Stimulated activated CD4-positive, alpha-beta T cell treated with anti-CD3 and anti-CD28 coated beads, TNF-alpha, amount 100 ng/mL, for 1 hour (primary cell): ENCODE data around the gene ANKMY1.
"Not testable (repeated sequence)": the region's sequence is repeated elsewhere in the genome, so short reads cannot be mapped to it uniquely, and the experiment has no call there.

Experiments used
- DNase-seq, 3 donors: peaks; one replicate each; pipeline ENCODE4 v3.0.0-alpha.2; 2020; ENCODE audit warnings: low read depth in 3 of 3, low spot score in 1 of 3

The ANKMY1 gene

DNA sequence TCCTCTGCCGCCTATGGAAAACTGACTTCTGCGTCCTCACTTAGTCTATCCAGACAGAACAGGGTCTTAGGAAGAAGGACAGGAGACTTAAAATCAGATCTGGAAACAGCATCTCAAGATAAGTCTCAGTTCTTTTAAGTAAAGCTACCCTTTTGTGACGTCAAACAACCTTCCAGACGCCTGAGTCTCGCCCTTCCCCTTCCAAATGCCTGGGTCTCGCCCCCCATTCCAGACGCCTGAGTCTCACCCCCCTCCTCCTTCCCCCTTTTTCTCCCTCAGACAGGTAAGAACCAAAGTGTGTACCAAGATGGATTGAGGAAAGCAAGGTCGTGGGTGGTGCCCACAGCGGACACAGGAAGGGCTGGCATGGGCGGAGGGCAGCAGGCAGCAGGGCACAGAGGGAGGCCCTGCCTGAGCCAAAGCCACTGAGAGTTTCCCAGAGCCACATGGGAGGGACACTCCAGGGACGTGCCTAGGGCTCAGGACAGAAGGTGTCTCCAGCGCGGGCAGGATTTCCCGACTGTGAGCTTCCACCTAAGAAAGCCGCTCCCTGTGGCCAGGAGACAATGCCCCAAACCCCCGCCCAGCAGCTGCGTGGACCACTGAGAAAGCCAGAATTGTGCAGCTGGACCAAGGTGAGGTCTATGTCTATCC lies 51.3 kb downstream of the ANKMY1 start:
- no peak for DNase-seq

DNA sequence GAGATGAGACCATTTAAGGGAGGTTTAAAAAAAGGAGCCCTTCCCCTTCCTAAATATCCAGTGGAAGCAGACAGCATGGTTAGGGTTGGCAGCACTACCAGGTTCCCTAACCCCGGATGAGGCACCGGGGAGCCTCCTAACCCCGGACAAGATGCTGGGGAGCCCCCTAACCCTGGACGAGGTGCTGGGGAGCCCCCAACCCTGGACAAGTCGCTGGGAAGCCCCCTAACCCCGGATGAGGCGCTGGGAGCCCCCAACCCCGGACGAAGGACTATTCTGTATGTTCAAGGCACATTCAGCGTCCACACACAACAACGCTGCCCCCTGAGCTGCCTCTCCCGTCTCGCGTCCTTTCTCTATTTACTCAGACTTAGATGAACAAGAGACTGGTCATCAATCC lies 51.9 kb downstream of the ANKMY1 start:
- no peak for DNase-seq

DNA sequence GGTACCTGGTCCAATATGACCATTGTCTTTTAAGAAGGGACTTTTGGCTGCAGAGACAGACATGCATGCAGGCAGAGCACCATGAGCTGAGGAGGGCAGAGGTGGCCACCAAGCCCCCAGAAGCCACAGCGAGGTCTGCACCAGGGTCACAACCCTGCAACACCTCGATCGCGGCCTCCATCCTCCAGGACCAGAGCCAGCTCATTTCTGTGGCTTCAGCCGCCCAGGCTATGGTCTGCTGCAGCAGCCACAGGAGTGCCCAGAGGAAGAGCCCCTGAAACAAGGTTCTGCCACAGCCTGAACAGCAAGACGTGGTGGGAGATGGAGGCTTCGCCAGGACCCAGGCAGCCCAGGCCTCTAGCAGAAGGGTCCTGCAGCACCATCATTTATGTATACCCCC lies 53.9 kb downstream of the ANKMY1 start:
- no peak for DNase-seq

DNA sequence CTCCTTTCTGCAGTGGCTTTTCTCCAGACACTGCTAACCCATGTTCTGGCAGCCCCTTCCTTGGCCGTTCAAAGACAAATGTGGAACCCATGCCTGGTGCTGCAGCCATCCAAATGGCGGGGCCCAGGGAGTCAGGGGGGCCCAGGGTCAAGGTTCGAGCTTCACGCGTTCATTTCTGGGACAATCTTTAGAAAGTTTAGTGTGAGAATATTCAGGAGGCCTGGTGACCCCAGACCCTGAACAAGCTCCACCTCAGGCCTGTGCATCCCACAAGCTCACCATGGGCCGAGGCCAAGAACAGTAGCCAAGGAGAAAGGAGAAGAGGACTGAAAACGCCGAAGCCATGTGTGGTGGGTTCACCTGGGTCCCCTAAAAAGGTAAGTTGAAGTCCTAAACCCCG lies 54.4 kb downstream of the ANKMY1 start:
- no peak for DNase-seq

DNA sequence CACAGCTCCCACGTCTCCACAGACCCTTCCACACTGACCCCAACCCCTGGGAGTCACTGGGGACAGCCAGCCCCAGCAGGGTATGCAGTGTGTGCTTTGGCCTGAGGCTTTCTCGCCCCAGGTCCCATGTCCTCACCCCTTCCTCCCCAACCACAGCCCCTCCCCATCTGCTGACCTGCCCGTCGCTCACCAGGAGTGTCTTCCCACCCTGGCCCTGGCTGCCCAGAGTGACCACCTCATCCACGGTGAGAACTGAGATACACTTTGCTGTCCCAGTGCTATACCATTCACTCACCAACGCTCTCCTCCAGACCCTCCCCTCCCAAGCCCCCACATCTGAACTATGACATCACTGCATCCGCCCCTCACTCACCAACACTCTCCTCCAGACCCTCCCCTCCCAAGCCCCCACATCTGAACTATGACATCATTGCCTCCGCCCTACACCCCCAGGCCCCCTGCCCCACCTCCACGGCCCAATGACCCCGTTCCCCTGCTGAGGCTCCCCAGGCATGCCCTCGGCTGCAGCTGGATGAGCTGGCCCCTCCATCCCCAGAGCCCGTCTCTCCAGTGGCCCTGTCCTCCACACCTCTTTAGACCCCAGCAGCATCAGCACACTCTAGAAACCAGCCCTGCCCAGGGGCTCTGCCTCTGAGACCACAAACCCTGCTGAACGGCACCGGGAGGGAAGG lies 55.2 kb downstream of the ANKMY1 start:
- DNase-seq = no peak

DNA sequence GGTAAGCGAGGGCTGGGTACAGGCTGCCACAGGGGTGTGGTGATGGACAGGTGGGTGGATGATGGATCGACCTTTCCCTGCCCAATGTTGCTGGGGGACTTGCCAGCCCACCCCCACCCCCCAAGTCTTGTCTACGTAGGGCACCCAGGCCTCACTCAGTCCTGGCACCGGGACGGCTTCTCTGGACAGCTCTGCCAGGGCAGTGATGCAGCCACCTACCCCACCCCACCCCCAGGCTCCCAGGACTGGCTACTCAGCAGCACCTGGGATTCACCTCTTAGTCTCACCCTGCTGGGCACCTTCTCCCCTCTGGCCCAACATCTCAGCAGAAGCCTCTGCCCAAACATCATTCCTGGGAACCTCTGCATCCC lies 55.7 kb downstream of the ANKMY1 start:
- DNase-seq = no peak

DNA sequence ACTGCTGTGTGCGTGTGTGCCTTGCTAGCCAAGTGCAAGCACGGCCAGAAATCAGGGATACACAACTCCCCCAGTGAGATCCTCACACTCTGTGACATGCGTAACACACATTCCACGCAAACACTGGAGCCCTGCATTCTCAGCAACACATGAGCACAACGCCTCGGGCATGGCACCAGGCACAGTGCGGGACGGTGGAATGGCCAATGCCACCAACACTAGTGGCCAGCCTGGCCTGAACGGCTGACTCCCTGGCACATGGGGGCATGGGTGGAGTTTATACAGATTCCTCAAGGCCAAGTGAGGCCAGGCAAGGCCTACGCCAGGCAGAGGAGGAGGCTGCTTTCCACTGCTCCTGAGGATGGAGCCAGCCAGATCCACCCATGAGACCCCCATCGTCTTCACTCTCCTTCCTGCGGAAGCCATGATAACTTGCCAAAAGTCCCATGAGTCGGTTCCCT lies 56.2 kb downstream of the ANKMY1 start:
- DNase-seq = no peak

DNA sequence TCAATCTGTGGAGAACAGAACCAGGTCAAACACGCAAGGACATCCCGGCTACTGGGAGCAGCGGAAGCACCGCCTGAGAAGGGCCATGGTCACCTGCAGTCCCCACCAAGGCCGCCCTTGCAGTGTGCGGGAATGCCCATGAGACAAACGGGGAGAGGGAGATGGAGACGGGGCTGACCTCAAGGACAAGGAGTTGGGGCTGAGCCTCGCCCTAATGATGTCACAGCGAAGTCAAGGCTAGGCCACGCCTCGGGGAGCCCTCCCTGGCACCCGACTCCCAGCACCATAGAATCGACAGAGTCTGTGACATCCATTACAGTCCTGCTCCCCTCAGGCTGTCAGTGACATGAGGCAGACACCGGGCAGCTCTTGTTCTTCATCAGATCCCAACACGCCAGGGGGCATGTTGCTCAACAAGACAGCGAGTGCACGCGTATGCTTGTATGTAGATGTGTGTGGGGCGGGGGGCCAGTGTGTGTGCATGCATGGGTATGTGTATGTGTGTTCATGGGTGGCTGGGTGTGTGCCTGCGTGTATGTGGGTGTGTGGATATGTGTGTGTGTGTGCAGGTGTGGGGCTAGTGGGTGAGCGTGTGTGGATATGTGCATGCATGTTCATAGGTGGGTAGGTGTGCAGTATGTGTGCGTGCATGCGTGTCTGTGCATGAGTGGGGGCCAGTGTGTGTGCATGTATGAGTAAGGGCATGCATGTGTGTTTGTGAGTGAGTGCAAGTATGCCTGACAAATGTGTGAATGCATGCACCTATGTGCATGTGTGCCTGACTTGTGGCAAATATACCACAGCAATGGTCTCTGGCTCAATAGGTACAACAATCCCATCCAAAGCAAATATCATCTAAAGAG lies 57.0 kb downstream of the ANKMY1 start:
- DNase-seq = no peak

DNA sequence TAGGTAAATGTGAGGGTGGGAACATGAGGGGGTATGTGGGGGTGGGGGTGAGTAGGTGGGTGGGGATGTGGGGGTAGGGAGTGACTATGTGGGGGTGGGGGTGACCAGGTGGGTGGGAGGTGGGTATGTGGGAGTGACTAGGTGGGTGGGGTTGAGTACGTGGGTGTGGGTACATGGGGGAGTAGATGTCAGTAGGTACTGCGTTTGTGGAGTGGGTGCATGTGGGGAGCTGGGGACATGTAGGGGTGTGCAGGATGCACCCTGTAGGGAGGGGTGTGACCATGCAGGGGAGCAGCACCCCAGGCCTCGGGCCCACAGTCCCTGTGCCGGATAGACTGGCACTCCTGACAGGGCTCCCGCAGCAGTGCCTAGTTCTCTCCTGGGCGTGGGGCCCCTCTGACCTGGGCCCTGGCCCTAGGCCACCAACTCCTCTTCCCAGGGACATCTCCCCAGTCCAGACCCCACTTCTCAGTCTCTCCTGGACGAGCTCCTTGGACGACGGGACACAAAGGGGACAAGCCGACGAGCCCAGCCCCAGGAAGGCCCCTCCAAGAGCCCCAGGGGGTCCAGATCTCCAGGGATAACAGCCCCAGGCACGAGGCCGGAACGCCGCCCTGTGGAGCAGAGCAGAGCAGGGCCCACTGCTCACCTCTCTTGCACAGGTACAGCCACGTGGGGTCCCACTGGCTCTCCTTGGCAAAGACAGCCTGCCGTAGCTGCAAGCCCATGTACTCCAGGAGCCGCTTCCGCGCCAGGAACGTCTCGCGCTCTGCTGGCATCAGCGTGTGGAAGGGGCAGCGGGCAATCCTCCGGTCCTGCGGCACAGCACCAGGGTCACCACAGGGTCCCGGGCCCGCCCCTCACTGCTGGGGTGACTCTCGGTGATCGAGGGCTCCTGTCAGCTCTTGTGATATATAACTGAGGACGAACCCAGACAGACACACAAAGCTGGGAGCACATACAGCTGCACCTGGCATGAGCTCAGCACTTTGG lies 58.2 kb downstream of the ANKMY1 start:
- no peak for DNase-seq

DNA sequence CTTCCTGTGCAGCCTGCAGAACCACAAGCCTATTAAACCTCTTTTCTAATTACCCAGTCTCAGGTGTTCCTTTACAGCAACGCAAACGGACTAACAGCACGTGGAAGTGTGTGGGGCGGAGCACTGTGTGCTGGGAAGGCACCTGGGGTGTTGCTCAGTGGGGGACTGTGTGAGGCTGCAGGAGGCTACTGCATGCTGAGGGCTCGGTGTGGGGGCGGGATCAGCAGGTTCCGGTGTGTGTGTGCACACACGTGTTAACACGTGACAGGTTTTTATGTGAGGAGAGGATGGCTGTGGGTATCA lies 58.9 kb downstream of the ANKMY1 start:
- no peak for DNase-seq

DNA sequence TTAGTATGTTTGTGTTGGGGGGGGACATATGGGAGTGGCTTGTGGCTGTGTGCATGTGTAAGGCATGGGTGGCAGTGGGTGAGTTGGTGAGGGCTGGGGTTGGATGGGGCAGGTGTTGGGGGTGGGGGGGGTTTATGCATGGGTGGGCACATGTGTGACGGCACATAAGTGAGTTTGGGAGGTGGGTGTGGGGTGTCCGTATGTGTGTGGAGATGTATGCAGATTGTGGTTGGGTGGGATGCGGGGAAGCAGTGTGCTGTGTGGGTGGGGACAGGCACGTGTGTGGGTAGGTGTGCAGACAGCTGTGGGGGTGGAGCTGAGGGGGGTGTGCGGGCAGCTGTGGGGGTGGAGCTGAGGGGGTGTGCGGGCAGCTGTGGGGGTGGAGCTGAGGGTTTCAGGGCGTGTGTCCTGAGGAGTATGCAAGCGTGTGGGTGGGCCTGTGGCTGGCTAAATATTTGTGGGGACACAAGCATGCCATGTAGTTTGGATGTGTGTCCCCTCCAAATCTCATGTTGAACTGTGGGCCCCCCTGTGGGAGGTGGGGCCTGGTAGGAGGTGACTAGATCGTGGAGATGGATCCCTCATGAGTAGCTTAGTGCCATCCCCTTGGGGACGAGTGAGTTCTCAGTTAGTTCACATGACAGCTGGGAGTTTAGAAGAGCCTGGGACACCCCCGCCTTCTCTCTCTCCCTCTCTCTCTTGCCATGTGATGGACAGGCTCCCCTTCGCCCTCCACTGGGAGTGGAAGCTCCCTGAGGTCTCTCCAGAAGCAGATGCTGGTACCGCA lies 59.4 kb downstream of the ANKMY1 start:
- no peak for DNase-seq

DNA sequence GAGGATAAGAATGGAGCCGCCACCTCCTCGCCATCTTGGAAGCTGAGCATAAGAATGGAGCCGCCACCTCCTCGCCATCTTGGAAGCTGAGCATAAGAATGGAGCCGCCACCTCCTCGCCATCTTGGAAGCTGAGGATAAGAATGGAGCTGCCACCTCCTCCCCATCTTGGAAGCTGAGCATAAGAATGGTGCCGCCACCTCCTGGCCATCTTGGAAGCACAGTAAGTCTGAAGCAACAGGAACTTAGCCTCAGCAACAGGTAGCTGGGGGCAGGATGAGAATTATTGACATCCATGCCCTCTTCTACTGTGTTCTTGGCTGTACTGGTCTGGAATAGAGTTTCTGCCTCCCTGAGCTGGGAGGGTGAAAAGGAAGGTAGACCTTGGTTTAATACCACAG lies 60.7 kb downstream of the ANKMY1 start:
- not testable (repeated sequence) for DNase-seq

DNA sequence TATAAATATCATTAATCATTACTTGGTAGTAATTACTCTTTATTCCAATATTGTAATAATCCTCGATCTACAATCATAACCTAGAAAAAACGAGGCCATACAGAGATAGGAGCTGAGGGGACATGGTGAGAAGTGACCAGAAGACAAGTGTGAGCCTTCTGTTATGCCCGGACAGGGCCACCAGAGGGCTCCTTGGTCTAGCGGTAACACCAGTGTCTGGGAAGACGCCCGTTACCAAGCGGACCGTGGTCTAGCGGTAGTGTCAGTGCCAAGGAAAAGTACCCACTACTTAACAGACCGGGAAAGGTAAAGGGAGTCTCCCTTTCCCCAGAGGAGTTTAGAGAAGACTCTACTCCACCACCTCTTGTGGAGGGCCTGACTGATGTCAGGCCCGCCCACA lies 62.8 kb downstream of the ANKMY1 start:
- not testable (repeated sequence) for DNase-seq

DNA sequence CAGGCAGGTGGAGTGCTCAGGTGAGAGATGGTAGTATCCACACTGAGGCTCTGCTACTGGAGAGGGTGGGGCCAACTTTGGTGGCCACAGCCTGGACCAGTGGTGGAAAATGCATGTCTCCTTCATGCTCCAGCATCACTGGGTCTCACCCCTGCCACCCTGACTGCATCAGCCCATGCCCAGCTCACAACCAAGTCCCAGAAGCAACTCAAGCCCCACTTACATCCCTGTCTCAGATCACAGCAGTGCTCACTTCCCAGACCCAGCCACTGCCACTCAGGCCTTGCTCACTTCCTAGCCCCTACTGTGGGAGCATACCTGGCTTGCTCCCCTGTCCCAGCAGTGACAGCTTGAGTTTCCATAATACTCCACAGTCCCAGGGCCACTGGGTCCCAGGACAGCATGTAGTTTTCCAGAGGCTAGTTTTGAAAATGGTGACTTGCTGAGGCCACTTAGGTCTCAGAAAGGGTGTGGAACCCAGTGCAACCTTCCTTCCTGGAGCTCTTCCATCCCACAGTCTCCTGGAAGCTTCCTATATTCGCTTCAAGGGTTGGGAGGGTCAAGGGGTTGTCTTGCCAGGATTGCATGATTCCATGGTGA lies 63.5 kb downstream of the ANKMY1 start:
- DNase-seq = no peak

DNA sequence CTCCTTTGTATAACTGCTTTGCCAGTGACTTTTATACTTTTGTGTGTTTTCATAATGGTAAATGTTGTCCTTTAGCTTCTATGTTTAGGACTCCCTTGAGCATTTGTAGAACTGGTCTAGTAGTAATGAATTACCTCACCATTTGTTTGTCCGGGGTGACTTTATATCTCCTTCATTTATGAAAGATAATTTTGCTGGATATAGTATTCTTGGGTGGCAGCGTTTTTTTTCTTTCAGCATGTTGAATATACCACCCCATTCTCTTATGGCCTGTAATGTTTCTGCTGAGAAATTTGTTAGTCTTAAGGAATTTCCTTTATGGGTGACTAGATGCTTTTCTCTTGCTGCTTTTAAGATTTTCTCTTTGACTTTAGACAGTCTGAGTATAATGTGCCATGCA lies 66.3 kb downstream of the ANKMY1 start:
- DNase-seq = no peak

DNA sequence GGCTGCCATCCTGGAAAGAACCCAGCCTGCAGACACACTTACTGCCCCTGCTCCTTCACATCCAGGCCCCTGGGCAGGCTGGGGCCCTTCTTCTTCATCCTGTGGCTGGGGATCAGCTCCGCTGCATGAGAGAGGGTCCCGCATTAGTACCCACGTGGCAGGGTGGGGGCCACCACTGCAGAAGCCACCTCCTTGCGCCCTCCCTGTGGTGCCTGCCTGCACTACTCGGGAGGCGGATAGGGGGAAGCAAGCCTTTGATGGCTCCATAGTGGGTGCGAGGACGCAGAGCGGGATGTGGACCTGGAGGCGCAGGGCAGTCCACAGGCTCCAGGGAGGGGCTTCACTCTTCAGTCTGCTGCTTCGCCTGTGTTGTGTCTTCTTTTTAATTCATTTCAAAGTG lies 75.6 kb downstream of the ANKMY1 start:
- no peak for DNase-seq

DNA sequence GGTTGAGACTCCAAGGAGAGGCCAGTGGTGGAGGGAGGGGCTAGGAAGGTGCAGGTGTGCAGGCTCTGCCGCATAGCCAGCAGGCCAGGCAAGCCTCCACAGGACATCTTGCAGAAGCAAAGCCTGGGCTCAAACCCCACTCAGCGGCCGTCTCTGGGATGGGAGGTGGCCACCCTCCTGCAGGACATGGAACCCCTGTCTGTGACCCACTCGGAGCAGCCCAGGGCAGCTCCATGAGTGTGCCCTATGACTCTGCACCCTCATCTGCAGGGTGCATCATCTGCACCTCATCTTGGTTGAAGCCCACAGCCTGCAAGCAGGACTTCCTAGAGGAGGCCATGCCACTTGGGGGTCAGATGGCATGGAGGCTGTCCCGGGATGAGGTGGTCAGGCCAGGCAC lies 76.1 kb downstream of the ANKMY1 start:
- no peak for DNase-seq

DNA sequence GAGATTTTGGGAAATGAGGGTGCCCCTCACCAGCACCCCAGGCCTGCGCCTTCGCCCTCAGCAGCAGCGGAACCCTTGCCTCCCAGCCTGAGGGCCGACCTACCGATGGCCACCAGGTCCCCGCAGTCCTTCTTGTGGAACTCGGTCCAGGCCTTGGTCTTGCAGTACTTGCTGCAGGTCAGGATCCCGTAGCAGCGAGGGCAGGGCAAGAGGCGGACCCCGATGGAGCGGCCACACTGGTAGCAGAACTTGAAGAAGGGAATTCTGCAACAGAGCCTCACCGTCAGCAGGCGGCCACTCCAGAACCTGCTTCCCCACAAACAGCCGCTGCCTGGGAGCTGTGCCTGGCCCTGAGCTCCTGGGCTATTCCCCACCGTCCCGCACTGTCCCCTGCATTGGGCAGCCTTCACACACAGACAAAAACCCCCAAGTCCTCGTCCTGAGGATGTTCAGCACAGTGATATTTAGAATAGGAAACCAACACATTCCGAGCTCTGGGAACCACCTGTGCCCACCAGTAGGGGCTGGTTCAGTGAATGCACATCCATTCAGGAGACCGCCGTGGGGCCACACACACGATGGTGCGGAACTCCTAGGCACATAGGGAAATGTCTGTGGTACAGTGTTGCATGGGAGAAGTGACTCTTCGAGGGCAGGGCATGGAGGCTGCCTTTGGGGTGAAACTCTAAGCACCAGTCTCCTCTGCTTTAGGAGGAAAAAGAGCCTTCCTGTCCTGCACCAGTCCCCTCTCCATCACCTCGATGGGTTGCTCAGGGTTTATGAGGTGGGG lies 76.8 kb downstream of the ANKMY1 start:
- DNase-seq = no peak

DNA sequence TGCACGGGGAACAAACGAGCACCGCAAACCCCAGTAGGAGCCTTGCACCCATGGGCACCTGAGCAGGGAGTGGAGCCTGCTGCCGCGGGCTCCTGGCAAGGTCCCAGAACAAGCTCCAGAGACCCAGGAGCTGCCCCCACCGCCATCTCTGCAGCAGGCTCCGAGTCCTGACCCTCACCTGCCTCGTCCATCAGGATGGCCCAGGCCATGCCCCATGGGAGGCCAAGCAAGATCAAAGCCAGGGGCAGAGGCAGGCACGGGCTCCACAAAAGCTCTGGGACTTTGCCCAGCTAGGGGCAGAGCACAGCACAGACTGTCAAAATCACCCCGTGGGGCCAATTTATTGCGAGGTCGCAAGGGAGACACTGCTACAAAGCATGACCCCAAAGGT lies 78.7 kb downstream of the ANKMY1 start:
- no peak for DNase-seq
